GM12872 (cell line): ENCODE measurements around the gene CMTR1.

Source experiments
- CTCF ChIP-seq: IDR thresholded peaks from 3 replicates; pipeline ENCODE4 v1.5.1; 2011; ENCODE audit warnings: low read depth, mild to moderate bottlenecking, low read length, moderate library complexity; ENCODE audit not compliant: insufficient read depth

The CMTR1 gene

GRCh38 chr6:37491171-37491829 lies 58.3 kb downstream of the CMTR1 start:
- no peak for TF ChIP-seq CTCF

GRCh38 chr6:37491830-37492208 lies 58.8 kb downstream of the CMTR1 start:
- no peak for TF ChIP-seq CTCF

- TF ChIP-seq CTCF: no peak
Measured at GRCh38 chr6:37492236-37492972, 59.4 kb downstream of the CMTR1 start.

- TF ChIP-seq CTCF: no peak
Measured at GRCh38 chr6:37492991-37493660, 60.1 kb downstream of the CMTR1 start.

- TF ChIP-seq CTCF: no peak
Measured at GRCh38 chr6:37493661-37493995, 60.6 kb downstream of the CMTR1 start.

GRCh38 chr6:37495244-37495934 lies 62.4 kb downstream of the CMTR1 start:
- TF ChIP-seq CTCF: no peak
